ENCODE data around the gene CCN6. TPM values are rescaled to one million over a fixed set of nuclear protein-coding genes. Genes with fewer than 3 reads are reported as not detected.
A peak's percentile ranks its signal among the peaks of the same experiment; 100 is the strongest.

CCN6 gene
- total RNA-seq, 4 donors from 2014 or later: 0.33 TPM; not detected in 3

- Histone ChIP-seq H3K4me1 (no peaks in the 10 kb centered on the region), H3K36me3 (no peaks in the 10 kb centered on the region), H3K27me3 (no peaks in the 10 kb centered on the region), H3K27ac (no peak overlapping the region), H3K4me3 (replicated peaks in 1 of 3) (no peak overlapping the region), H3K9me3 (no peaks in the 10 kb centered on the region)
- intact Hi-C loops (cut with DNase I): no loop called here
- DNase-seq: no peak
- 95 to 97% methylated on average over 4 of the region's 4 CpGs for WGBS, 2 donors
- TF ChIP-seq POLR2A (IDR thresholded peaks at IDR 0.05): no peak
- TF ChIP-seq CTCF (IDR thresholded peaks at IDR 0.05): no peak
These were observed 45.4 kb upstream of the CCN6 start for GRCh38 chr6:112008482-112008881.

DNA sequence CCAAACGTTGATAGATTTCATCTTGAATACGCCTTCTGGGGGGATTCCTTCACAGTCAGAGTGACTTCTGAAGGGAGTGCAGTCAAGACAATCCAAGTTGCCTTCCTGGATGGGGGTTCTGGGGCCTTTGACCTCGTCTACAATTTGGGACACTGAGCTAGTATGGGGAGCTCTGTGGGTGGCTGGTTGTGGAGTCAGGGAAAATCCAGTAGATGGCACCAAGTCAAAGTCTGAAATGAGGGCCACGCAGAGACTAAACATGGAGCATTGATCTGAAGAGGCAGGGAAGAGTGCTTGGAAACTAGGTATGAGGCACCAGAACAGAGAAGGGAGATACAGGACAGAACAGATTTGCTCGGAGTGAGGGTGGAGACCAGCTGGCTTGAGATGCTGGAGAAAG, 43.6 kb upstream of the CCN6 start:
- H3K27ac ChIP-seq: no peak overlapping the region
- DNase-seq: no peak
- 93 to 94% methylated on average over 5 of the region's 5 CpGs for WGBS, 2 donors
- no peak overlapping the region for H3K4me3 ChIP-seq (replicated peaks in 1 of 3)
- no peaks in the 10 kb centered on the region for H3K27me3 ChIP-seq
- no peak for TF ChIP-seq POLR2A (IDR thresholded peaks at IDR 0.05)
- intact Hi-C loops (cut with DNase I): no loop called here
- H3K36me3 ChIP-seq: no peaks in the 10 kb centered on the region
- no peaks in the 10 kb centered on the region for H3K9me3 ChIP-seq
- H3K4me1 ChIP-seq: no peaks in the 10 kb centered on the region

GRCh38 chr6:112013051-112013450, 40.9 kb upstream of the CCN6 start:
- Histone ChIP-seq H3K27ac (no peak overlapping the region), H3K36me3 (no peaks in the 10 kb centered on the region), H3K4me1 (peaks cover 0 to 4% of the 10 kb centered on the region in 2 donors), H3K4me3 (replicated peaks in 1 of 3) (no peak overlapping the region), H3K27me3 (no peaks in the 10 kb centered on the region), H3K9me3 (no peaks in the 10 kb centered on the region)
- intact Hi-C loops (cut with DNase I): no loop called here
- no peak for DNase-seq
- WGBS, 2 donors: 94 to 95% methylated on average over 3 of the region's 3 CpGs
- TF ChIP-seq POLR2A (IDR thresholded peaks at IDR 0.05) (no peak), CTCF (IDR thresholded peaks at IDR 0.05) (no peak)

- no peak for DNase-seq
- no peak overlapping the region for H3K4me3 ChIP-seq (replicated peaks in 1 of 3)
- intact Hi-C loops (cut with DNase I): no loop called here
- H3K9me3 ChIP-seq: no peaks in the 10 kb centered on the region
- TF ChIP-seq POLR2A (IDR thresholded peaks at IDR 0.05): no peak
- no peak for TF ChIP-seq CTCF (IDR thresholded peaks at IDR 0.05)
- no peaks in the 10 kb centered on the region for H3K36me3 ChIP-seq
- WGBS, 2 donors: 58 to 77% methylated on average over 2 of the region's 2 CpGs
- H3K4me1 ChIP-seq: peaks cover 0 to 15% of the 10 kb centered on the region in 2 donors
- H3K27me3 ChIP-seq: no peaks in the 10 kb centered on the region
- no peak overlapping the region for H3K27ac ChIP-seq
These were observed 39.4 kb upstream of the CCN6 start for GRCh38 chr6:112014483-112014882.

DNA sequence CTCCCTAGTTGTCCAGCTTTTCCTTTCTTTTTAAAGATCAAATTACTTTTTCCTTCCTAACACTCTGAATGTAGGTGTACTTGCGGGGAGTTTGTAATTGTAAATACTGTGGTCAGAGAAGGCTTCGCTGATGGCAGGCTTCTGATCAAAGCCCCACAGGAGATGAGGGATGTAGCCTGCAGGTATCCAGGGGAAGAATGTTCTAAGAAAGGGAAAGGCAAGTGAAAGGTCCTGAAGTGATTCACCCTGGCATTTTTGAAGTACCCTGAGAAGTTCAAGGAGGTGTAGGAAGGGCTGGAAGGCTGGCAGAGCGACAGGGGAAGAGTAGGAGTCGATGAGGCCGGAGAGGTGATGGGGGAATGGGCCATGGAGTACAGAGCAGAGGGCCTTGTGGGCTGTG, 38.2 kb upstream of the CCN6 start:
- Histone ChIP-seq H3K4me1 (peaks cover 0 to 16% of the 10 kb centered on the region in 2 donors), H3K36me3 (no peaks in the 10 kb centered on the region), H3K9me3 (no peaks in the 10 kb centered on the region), H3K27me3 (no peaks in the 10 kb centered on the region), H3K4me3 (replicated peaks in 1 of 3) (no peak overlapping the region), H3K27ac (peak overlapping the region in 1 of 3 donors; percentile 29)
- intact Hi-C loops (cut with DNase I): no loop called here
- TF ChIP-seq CTCF (IDR thresholded peaks at IDR 0.05) (no peak), POLR2A (IDR thresholded peaks at IDR 0.05) (no peak)
- 92% methylated on average over 5 of the region's 5 CpGs for WGBS, 2 donors
- DNase-seq: no peak

GRCh38 chr6:112016320-112016719, 37.6 kb upstream of the CCN6 start:
- Histone ChIP-seq H3K36me3 (no peaks in the 10 kb centered on the region), H3K27ac (peak overlapping the region in 1 of 3 donors; percentile 29), H3K4me1 (peaks cover 0 to 16% of the 10 kb centered on the region in 2 donors), H3K27me3 (no peaks in the 10 kb centered on the region), H3K9me3 (no peaks in the 10 kb centered on the region), H3K4me3 (replicated peaks in 1 of 3) (no peak overlapping the region)
- DNase-seq: no peak
- TF ChIP-seq POLR2A (IDR thresholded peaks at IDR 0.05) (no peak), CTCF (IDR thresholded peaks at IDR 0.05) (no peak)
- intact Hi-C loops (cut with DNase I): no loop called here
- WGBS, 2 donors: 69 to 83% methylated on average over 6 of the region's 6 CpGs
